ENCODE results near the gene SAMD10.

- peak in 2 of 6 experiments; percentile 2 to 16 for TF ChIP-seq CTCF (IDR thresholded peaks at IDR 0.05)
- peak in 1 of 2 donors; percentile 81 for TF ChIP-seq POLR2A (IDR thresholded peaks at IDR 0.05)
Measured at GRCh38 chr20:63955827-63956663, 23.4 kb downstream of the SAMD10 start, which contains the start of gene UCKL1.

All from thyroid gland (tissue), 4 donors.